ENCODE results near the gene TBX21. TPM values are rescaled to one million over a fixed set of nuclear protein-coding genes. Genes with fewer than 3 reads are reported as not detected.

Gene TBX21
- total RNA-seq, 1 experiment from 2014 or later = not detected

DNA sequence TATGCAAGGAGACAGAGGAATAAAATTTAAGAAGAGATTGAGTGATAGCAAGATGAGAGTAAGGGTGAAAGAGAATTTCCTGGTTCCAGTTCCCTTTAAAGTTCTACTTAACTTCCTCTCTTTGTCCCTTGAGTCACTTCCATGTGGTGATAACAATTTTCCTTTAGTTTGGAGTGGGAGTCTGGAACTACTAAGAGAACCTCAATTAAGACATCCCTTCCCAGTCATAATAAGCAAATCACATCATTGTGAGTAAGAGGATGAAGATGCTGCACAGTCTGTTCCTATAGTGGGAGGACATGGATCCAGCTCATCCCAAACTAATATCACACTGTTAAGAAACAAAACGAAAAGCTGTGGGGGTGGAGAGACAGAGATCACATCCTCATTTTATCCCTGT is 24.4 kb downstream of the TBX21 start:
- H3K27me3 ChIP-seq (ENCODE audit: low read length) = peaks cover 41% of the 10 kb centered on the region
- peaks cover 16% of the 10 kb centered on the region; the same call in 1 of the 2 replicates for H3K9me3 ChIP-seq (ENCODE audit: low read length)
- no peaks in the 10 kb centered on the region for H3K4me1 ChIP-seq (ENCODE audit: insufficient read depth, low read length)
- H3K9ac ChIP-seq (ENCODE audit: low read length) = no peak overlapping the region
- no peaks in the 10 kb centered on the region for H3K36me3 ChIP-seq (ENCODE audit: low read depth, low read length)
- TF ChIP-seq EZH2 (IDR thresholded peaks at IDR 0.05; ENCODE audit: low read length, unreplicated experiment) (no peak), EZH2phosphoT487 (IDR thresholded peaks at IDR 0.05; ENCODE audit: borderline replicate concordance, low read length) (no peak)
- TF ChIP-seq, protein P1, sequence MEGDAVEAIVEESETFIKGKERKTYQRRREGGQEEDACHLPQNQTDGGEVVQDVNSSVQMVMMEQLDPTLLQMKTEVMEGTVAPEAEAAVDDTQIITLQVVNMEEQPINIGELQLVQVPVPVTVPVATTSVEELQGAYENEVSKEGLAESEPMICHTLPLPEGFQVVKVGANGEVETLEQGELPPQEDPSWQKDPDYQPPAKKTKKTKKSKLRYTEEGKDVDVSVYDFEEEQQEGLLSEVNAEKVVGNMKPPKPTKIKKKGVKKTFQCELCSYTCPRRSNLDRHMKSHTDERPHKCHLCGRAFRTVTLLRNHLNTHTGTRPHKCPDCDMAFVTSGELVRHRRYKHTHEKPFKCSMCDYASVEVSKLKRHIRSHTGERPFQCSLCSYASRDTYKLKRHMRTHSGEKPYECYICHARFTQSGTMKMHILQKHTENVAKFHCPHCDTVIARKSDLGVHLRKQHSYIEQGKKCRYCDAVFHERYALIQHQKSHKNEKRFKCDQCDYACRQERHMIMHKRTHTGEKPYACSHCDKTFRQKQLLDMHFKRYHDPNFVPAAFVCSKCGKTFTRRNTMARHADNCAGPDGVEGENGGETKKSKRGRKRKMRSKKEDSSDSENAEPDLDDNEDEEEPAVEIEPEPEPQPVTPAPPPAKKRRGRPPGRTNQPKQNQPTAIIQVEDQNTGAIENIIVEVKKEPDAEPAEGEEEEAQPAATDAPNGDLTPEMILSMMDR (conservative IDR thresholded peaks at IDR 0.05; ENCODE audit: low read depth, low read length) = no peak
- intact Hi-C loops (cut with micrococcal nuclease) = no loop called here
- H4K20me1 ChIP-seq (ENCODE audit: low read length) = no peaks in the 10 kb centered on the region
- H3K79me2 ChIP-seq (ENCODE audit: low read length) = no peaks in the 10 kb centered on the region
- H3F3A ChIP-seq (ENCODE audit: low read length, unreplicated experiment) = no peaks in the 10 kb centered on the region
- ChIA-PET CTCF (no interaction called here), POLR2A (ENCODE audit: unreplicated experiment) (no interaction called here)
- H3K4me3 ChIP-seq (ENCODE audit: low read length) = no peak overlapping the region
- no peak for DNase-seq
- H3K27ac ChIP-seq (ENCODE audit: low read length) = no peak overlapping the region
- BruUV-seq (replicated peaks) = no TSS peak
- no peak overlapping the region for H3K4me2 ChIP-seq (ENCODE audit: low read length)
- no peak overlapping the region for H2AFZ ChIP-seq (ENCODE audit: low read length)
- no peak for ATAC-seq
- no peaks in the 10 kb centered on the region for H3K9me2 ChIP-seq (replicated peaks; ENCODE audit: low read length)

DNA sequence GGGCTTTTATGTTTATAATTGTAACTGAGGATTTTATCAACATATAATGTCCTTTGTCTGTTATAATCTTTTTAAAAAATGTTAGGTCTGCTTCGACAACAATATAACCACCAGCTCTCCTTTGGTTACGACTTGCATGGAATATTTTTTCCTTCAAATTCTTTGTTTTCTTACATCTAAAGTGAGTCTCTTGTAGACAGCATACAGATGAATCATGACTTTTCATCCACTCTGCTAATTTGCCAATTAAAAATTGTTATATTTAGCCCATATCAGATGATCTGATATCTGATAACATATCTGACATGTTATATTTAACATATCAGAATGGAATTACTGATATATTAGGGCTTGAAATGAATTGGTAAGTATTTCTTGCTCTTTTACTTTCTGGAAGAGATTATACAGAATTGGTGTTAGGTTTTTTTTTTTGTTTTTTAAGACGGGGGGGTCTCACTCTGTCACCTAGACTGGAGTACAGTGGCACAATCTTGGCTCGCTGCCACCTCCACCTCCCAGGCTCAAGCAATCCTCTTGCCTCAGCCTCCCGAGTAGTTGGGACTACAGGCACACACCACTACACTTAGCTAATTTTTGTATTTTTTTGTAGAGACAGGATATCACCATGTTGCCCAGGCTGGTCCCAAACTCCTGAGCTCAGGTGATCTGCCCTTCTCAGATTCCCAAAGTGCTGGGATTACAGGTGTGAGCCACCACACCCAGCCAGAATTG is 27.5 kb downstream of the TBX21 start:
- ChIA-PET CTCF (interaction anchor here (0.6 kb wide), 1 partner anchor 23 kb away, joined by 3 read pairs; no protein-coding TSS in a partner anchor), POLR2A (ENCODE audit: unreplicated experiment) (interaction anchor here (0.7 kb wide), 1 partner anchor 111 kb away, joined by 14 read pairs; no protein-coding TSS in a partner anchor)
- H3K9ac ChIP-seq (ENCODE audit: low read length) = no peak overlapping the region
- no peak overlapping the region for H3K27ac ChIP-seq (ENCODE audit: low read length)
- no peaks in the 10 kb centered on the region for H3K4me1 ChIP-seq (ENCODE audit: insufficient read depth, low read length)
- DNase-seq (no peak), ATAC-seq (no peak)
- H3K79me2 ChIP-seq (ENCODE audit: low read length) = no peaks in the 10 kb centered on the region
- no TSS peak for BruUV-seq (replicated peaks)
- H3K27me3 ChIP-seq (ENCODE audit: low read length) = peaks cover 28% of the 10 kb centered on the region
- H3K9me2 ChIP-seq (replicated peaks; ENCODE audit: low read length) = no peaks in the 10 kb centered on the region
- no peak overlapping the region for H2AFZ ChIP-seq (ENCODE audit: low read length)
- H3K36me3 ChIP-seq (ENCODE audit: low read depth, low read length) = no peaks in the 10 kb centered on the region
- no peak for TF ChIP-seq EZH2 (IDR thresholded peaks at IDR 0.05; ENCODE audit: low read length, unreplicated experiment)
- TF ChIP-seq, protein P1 (conservative IDR thresholded peaks at IDR 0.05; ENCODE audit: low read depth, low read length) = no peak
- H4K20me1 ChIP-seq (ENCODE audit: low read length) = no peaks in the 10 kb centered on the region
- intact Hi-C loops (cut with micrococcal nuclease) = no loop called here
- H3K9me3 ChIP-seq (ENCODE audit: low read length) = peaks cover 22% of the 10 kb centered on the region
- no peak overlapping the region for H3K4me2 ChIP-seq (ENCODE audit: low read length)
- no peaks in the 10 kb centered on the region for H3F3A ChIP-seq (ENCODE audit: low read length, unreplicated experiment)
- no peak overlapping the region for H3K4me3 ChIP-seq (ENCODE audit: low read length)

DNA sequence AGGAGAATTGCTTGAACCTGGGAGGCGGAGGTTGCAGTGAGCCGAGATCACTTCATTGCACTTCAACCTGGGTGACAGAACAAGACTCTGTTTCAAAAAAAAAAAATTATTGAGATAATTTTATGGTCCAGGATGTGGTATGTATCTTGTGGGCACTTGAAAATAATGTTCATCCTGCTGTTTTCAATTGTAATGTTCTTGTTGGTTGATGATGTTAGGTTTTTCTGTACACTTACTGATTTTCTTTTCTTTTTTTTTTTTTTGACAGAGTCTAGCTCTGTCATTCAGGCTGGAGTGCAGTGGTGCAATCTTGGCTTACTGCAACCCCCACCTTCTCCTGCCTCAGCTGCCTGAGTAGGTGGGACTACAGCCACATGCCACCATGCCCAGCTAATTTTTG is 29.7 kb downstream of the TBX21 start:
- no peaks in the 10 kb centered on the region for H3K36me3 ChIP-seq (ENCODE audit: low read depth, low read length)
- H3F3A ChIP-seq (ENCODE audit: low read length, unreplicated experiment) = no peaks in the 10 kb centered on the region
- no peak overlapping the region for H3K9ac ChIP-seq (ENCODE audit: low read length)
- H3K9me3 ChIP-seq (ENCODE audit: low read length) = peaks cover 15% of the 10 kb centered on the region
- CTCF ChIA-PET = no interaction called here
- DNase-seq (no peak), ATAC-seq (no peak)
- H3K4me3 ChIP-seq (ENCODE audit: low read length) = no peak overlapping the region
- TF ChIP-seq EZH2phosphoT487 (IDR thresholded peaks at IDR 0.05; ENCODE audit: borderline replicate concordance, low read length) (no peak), EZH2 (IDR thresholded peaks at IDR 0.05; ENCODE audit: low read length, unreplicated experiment) (no peak)
- TF ChIP-seq, protein P1 (conservative IDR thresholded peaks at IDR 0.05; ENCODE audit: low read depth, low read length) = no peak
- no peak overlapping the region for H3K4me2 ChIP-seq (ENCODE audit: low read length)
- no peak overlapping the region for H3K27ac ChIP-seq (ENCODE audit: low read length)
- BruUV-seq (replicated peaks) = no TSS peak
- intact Hi-C loops (cut with micrococcal nuclease) = no loop called here
- H3K9me2 ChIP-seq (replicated peaks; ENCODE audit: low read length) = no peaks in the 10 kb centered on the region
- no peaks in the 10 kb centered on the region for H3K4me1 ChIP-seq (ENCODE audit: insufficient read depth, low read length)
- POLR2A ChIA-PET (ENCODE audit: unreplicated experiment) = no interaction called here
- H3K27me3 ChIP-seq (ENCODE audit: low read length) = peaks cover 8% of the 10 kb centered on the region
- H3K79me2 ChIP-seq (ENCODE audit: low read length) = no peaks in the 10 kb centered on the region
- no peak overlapping the region for H2AFZ ChIP-seq (ENCODE audit: low read length)
- no peaks in the 10 kb centered on the region for H4K20me1 ChIP-seq (ENCODE audit: low read length)
